CD4-positive, CD25-positive, alpha-beta regulatory T cell (primary cell): ENCODE data around the gene ARID1A. TPM values are rescaled to one million over a fixed set of nuclear protein-coding genes. Genes with fewer than 3 reads are reported as not detected.

Source experiments
- ATAC-seq, 2 donors: fragments of 150-1000 bp; cut with Tn5 transposase; one replicate each; pipeline ENCODE4 v1.10.0; 2021; ENCODE audit warnings: low read depth in 2 of 2, moderate number of reproducible peaks in 2 of 2, moderate library complexity in 1 of 2
- DNase-seq, 3 donors: peaks; one replicate each; pipeline versions ENCODE4 v3.0.0 to v3.0.0-alpha.2; 2012 to 2022; ENCODE audit warnings: mixed read lengths in 1 of 3
- H3K27ac ChIP-seq: one replicate; pipeline ENCODE4 v1.7.0; 2013; ENCODE audit warnings: mild to moderate bottlenecking, low read length; ENCODE audit not compliant: insufficient read depth, poor library complexity, severe bottlenecking
- H3K27me3 ChIP-seq: one replicate; pipeline ENCODE4 v1.7.0; 2013; ENCODE audit warnings: low read length; ENCODE audit not compliant: control insufficient read depth, insufficient read depth
- H3K36me3 ChIP-seq: one replicate; pipeline ENCODE4 v1.7.0; 2013; ENCODE audit warnings: mild to moderate bottlenecking, low read length, moderate library complexity; ENCODE audit not compliant: control insufficient read depth, insufficient read depth
- H3K4me1 ChIP-seq: 2 replicates; pipeline ENCODE4 v1.7.0; 2013; ENCODE audit warnings: mild to moderate bottlenecking, low read length; ENCODE audit not compliant: insufficient read depth, control insufficient read depth, poor library complexity, severe bottlenecking
- H3K4me3 ChIP-seq: one replicate; pipeline ENCODE4 v1.7.0; 2013; ENCODE audit warnings: low read depth, mild to moderate bottlenecking, low read length, moderate library complexity
- H3K9me3 ChIP-seq, 2 experiments: 1 replicate in 1 of 2; 2 replicates in 1 of 2; pipeline ENCODE4 v1.7.0; 2013; ENCODE audit warnings: low read length in 2 of 2, mild to moderate bottlenecking in 1 of 2, moderate library complexity in 1 of 2; ENCODE audit not compliant: control insufficient read depth in 2 of 2
- H3K27ac Mint-ChIP-seq, 3 donors: one replicate each; pipeline ENCODE4 v1.8.0; 2020 to 2022; ENCODE audit warnings: mild to moderate bottlenecking in 3 of 3, mixed read lengths in 3 of 3, moderate library complexity in 2 of 3
- H3K27me3 Mint-ChIP-seq: one replicate; pipeline ENCODE4 v1.8.0; 2022; ENCODE audit warnings: mild to moderate bottlenecking, mixed read lengths
- H3K36me3 Mint-ChIP-seq: one replicate; pipeline ENCODE4 v1.8.0; 2020; ENCODE audit warnings: mixed read lengths
- H3K4me1 Mint-ChIP-seq, 4 donors: one replicate each; pipeline ENCODE4 v1.8.0; 2020 to 2022; ENCODE audit warnings: mixed read lengths in 4 of 4, mild to moderate bottlenecking in 1 of 4
- H3K4me3 Mint-ChIP-seq, 4 donors: one replicate each; pipeline ENCODE4 v1.8.0; 2020 to 2022; ENCODE audit warnings: mild to moderate bottlenecking in 4 of 4, mixed read lengths in 4 of 4, moderate library complexity in 3 of 4
- H3K9me3 Mint-ChIP-seq, 7 donors: one replicate each; pipeline ENCODE4 v1.8.0; 2020 to 2022; ENCODE audit warnings: mixed read lengths in 7 of 7, mild to moderate bottlenecking in 3 of 7, moderate library complexity in 2 of 7
- polyA plus RNA-seq, 4 donors: library from polyadenylated mRNA; unstranded; fragments of 300-500 nt; fragmentation: Illumina TruSeq; gene quantifications; one replicate each; pipeline ENCODE4 v1.2.3, GENCODE V29; 2021
- total RNA-seq: library from RNA; stranded (reverse); gene quantifications from one replicate; pipeline ENCODE4 v1.2.3, GENCODE V29; 2022

ARID1A gene
- total and polyA plus RNA-seq, 5 donors from 2014 or later, result 9.5 to 139 (median 13.2) TPM

DNA sequence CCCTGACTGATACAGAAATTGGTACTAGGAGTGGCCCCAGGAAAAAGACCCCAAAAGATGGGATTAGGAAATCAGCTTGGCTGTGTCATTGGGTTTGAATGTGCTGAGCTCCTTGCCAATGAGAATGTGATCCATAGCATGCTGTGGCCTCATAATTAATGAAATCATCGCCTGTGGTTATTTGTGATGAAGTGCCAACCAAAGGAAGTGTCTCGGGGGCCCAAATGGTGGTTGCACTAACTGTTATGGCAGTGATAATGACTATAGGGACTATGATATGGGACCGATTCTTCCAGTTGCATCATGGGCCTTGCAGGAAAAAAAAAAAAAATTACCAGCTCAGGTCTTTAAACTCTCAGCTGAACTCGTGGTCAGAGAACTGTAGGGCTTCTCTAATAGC is 115.2 kb downstream of the ARID1A start:
- Histone ChIP-seq H3K9me3 (no peaks in the 10 kb centered on the region), H3K4me1 (no peaks in the 10 kb centered on the region), H3K4me3 (no peak overlapping the region), H3K27me3 (no peaks in the 10 kb centered on the region), H3K36me3 (no peaks in the 10 kb centered on the region), H3K27ac (no peak overlapping the region)
- H3K27me3 Mint-ChIP-seq, result no peaks in the 10 kb centered on the region
- no peaks in the 10 kb centered on the region for H3K9me3 Mint-ChIP-seq
- H3K4me1 Mint-ChIP-seq, result peaks cover 0 to 15% (median 3%) of the 10 kb centered on the region in 4 donors
- no peaks in the 10 kb centered on the region for H3K36me3 Mint-ChIP-seq
- no peak overlapping the region for H3K4me3 Mint-ChIP-seq
- H3K27ac Mint-ChIP-seq, result no peak overlapping the region
- ATAC-seq (no peak), DNase-seq (no peak)

DNA sequence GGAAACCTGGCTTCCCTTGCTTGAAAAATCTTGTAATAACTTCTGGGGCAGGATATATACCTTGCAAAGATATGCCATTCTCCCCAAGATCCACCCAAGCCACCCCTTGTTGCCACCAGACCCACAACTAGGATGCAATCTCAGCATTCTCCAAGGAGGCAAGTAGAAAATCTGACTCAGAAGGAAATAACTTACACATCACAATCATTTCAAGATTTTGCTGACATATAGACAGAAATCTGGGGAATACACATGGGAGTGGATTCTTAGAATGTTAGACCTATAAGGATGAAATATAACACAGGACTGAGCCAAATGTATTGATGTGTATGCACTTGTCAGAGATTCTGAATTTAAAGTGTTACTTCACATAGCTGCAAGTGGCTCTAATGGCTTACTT is 115.9 kb downstream of the ARID1A start:
- Mint-ChIP-seq H3K27ac (no peak overlapping the region), H3K36me3 (no peaks in the 10 kb centered on the region), H3K4me3 (no peak overlapping the region), H3K9me3 (no peaks in the 10 kb centered on the region), H3K27me3 (no peaks in the 10 kb centered on the region), H3K4me1 (peaks cover 0 to 15% (median 3%) of the 10 kb centered on the region in 4 donors)
- no peaks in the 10 kb centered on the region for H3K36me3 ChIP-seq
- H3K27me3 ChIP-seq, result no peaks in the 10 kb centered on the region
- H3K27ac ChIP-seq, result no peak overlapping the region
- no peaks in the 10 kb centered on the region for H3K9me3 ChIP-seq
- no peak overlapping the region for H3K4me3 ChIP-seq
- DNase-seq (no peak), ATAC-seq (no peak)
- no peaks in the 10 kb centered on the region for H3K4me1 ChIP-seq

DNA sequence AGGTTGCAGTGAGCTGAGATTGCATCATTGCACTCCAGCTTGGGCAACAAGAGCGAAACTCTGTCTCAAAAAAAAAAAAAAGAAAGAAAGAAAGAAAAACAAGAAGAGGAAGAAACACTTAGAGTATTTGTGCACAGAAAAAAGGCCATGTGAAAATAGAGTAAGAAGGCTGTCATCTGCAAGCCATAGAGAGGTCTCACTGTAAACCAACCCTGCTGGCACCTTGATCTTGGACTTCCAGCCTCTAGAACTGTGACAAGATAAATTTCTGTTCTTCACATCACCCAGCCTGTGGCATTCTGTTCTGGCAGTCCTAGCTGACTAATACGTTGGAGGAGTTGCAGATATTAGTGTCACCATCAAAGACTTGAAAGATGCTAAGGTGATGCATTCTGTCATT is 118.6 kb downstream of the ARID1A start:
- H3K27ac Mint-ChIP-seq, result no peak overlapping the region
- H3K36me3 Mint-ChIP-seq, result no peaks in the 10 kb centered on the region
- H3K9me3 Mint-ChIP-seq, result no peaks in the 10 kb centered on the region
- H3K9me3 ChIP-seq, result no peaks in the 10 kb centered on the region
- no peak overlapping the region for H3K4me3 ChIP-seq
- no peak overlapping the region for H3K27ac ChIP-seq
- no peaks in the 10 kb centered on the region for H3K27me3 ChIP-seq
- no peaks in the 10 kb centered on the region for H3K27me3 Mint-ChIP-seq
- ATAC-seq (no peak), DNase-seq (no peak)
- H3K4me1 ChIP-seq, result no peaks in the 10 kb centered on the region
- H3K4me3 Mint-ChIP-seq, result no peak overlapping the region
- no peaks in the 10 kb centered on the region for H3K36me3 ChIP-seq
- H3K4me1 Mint-ChIP-seq, result peaks cover 0 to 15% (median 3%) of the 10 kb centered on the region in 4 donors

DNA sequence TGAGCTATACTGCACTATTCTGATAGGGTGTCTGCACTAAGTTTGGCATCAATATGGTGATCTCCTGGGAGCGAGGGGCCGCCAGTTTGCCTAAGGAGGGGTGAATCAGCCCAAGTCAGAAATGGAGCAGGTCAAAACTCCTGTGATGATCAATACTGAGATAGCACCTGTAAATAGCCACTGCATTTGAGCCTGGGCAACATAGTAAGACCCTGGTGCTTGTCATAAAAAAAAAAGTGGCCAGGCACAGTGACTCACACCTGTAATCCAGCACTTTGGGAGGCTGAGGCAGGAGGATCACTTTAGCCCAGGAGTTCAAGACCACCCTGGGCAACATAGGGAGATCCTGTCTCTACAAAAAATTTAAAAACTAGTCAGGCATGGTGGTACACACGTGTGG is 119.1 kb downstream of the ARID1A start:
- H3K4me3 Mint-ChIP-seq, result no peak overlapping the region
- no peaks in the 10 kb centered on the region for H3K9me3 Mint-ChIP-seq
- no peaks in the 10 kb centered on the region for H3K27me3 Mint-ChIP-seq
- Histone ChIP-seq H3K27me3 (no peaks in the 10 kb centered on the region), H3K36me3 (no peaks in the 10 kb centered on the region), H3K9me3 (no peaks in the 10 kb centered on the region), H3K27ac (no peak overlapping the region), H3K4me1 (no peaks in the 10 kb centered on the region), H3K4me3 (no peak overlapping the region)
- DNase-seq (no peak), ATAC-seq (no peak)
- H3K27ac Mint-ChIP-seq, result no peak overlapping the region
- H3K36me3 Mint-ChIP-seq, result no peaks in the 10 kb centered on the region
- peaks cover 0 to 14% (median 3%) of the 10 kb centered on the region in 4 donors for H3K4me1 Mint-ChIP-seq

DNA sequence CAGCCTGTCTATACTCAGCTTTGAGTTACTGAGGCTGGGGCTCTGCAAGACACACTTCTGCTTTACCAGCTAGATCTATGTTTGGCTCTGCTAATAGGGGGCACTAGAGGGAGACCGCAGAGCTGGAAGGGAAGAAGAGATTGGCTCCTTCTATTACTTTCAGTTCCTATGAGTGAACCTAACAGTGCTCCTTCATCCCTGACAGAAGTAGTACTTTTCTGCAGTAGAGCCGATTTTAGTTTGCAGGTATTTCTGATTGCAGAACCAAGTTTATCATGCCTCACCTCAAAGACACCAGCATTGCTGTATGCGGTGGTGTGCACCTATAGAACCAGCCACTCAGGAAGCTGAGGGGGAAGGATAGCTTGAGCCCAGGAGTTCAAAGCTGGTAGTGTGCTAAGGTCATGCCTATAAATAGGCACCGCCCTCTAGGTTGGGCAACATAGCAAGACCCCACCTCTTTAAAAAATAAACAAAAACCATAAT is 125.0 kb downstream of the ARID1A start:
- H3K36me3 ChIP-seq, result no peaks in the 10 kb centered on the region
- Mint-ChIP-seq H3K36me3 (no peaks in the 10 kb centered on the region), H3K27me3 (no peaks in the 10 kb centered on the region), H3K4me1 (peaks cover 9 to 36% (median 10%) of the 10 kb centered on the region in 4 donors), H3K4me3 (peak overlapping the region; percentile 71 to 86 (median 78)), H3K27ac (peak overlapping the region; percentile 89 to 96 (median 90)), H3K9me3 (no peaks in the 10 kb centered on the region)
- ATAC-seq (peak; percentile 94 to 96), DNase-seq (peak; percentile 21 to 75 (median 61))
- H3K27me3 ChIP-seq, result no peaks in the 10 kb centered on the region
- H3K4me1 ChIP-seq, result peaks cover 24% of the 10 kb centered on the region
- H3K27ac ChIP-seq, result peak overlapping the region; percentile 67
- H3K4me3 ChIP-seq, result peak overlapping the region; percentile 77
- no peaks in the 10 kb centered on the region for H3K9me3 ChIP-seq

DNA sequence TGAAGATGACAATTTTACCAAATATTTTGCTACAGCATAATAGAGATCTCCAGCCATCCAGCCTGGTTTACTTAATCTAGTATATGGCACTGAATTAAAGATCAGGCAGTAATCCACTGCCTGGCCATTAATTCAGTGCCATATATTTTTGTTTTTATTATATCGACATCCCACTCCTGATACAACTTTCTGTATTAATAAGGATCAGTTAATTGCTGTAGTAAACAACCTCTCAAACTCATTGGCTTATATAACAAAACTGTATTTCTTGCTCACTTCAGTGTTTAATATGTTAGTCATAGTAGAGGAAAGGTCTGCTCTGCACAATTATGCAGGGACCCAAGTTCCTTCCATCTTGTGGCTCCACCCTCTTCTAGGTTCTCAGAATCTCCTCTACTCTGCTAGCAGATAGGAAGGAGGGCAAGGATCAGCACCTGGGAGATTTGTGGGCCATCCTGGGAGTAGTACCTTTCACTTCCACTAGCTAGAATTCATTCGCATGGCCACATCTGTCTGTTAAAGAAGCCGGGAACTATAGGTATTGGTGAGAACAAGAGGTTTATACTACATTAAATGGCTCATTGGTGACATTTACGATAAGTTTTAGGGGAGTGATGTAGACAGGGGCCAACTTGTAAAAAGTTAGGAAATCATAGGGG is 127.1 kb downstream of the ARID1A start:
- Mint-ChIP-seq H3K4me3 (peak overlapping the region in 2 of 4 donors; percentile 16 to 59), H3K36me3 (no peaks in the 10 kb centered on the region), H3K9me3 (no peaks in the 10 kb centered on the region), H3K4me1 (peaks cover 9 to 47% (median 16%) of the 10 kb centered on the region in 4 donors), H3K27me3 (no peaks in the 10 kb centered on the region), H3K27ac (peak overlapping the region in 2 of 3 donors; percentile 67 to 85)
- peaks cover 35% of the 10 kb centered on the region for H3K4me1 ChIP-seq
- no peak for ATAC-seq
- no peak for DNase-seq
- no peak overlapping the region for H3K4me3 ChIP-seq
- no peaks in the 10 kb centered on the region for H3K27me3 ChIP-seq
- no peaks in the 10 kb centered on the region for H3K36me3 ChIP-seq
- no peaks in the 10 kb centered on the region for H3K9me3 ChIP-seq
- no peak overlapping the region for H3K27ac ChIP-seq

DNA sequence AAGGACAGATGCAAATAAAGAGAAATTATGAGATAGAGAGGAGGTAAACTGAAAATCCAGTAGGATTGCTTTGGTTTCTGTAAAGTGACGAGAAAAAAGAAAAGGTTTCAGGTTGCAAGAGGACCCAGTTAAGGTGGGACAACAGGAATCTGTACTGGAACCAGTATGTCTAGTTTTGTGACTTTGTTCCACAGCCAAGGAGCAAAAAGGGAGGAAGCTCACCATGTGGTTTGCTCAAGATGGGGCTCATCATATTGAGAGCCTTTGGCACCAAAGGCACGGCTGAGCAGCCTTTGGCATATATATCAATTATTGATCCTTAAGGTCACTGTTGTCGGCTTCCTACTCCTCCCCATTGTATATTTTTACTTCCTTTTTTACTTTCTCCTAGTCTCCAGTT is 128.9 kb downstream of the ARID1A start:
- H3K36me3 Mint-ChIP-seq, result peaks cover 9% of the 10 kb centered on the region
- no peaks in the 10 kb centered on the region for H3K9me3 Mint-ChIP-seq
- no peaks in the 10 kb centered on the region for H3K27me3 ChIP-seq
- H3K4me1 Mint-ChIP-seq, result peaks cover 15 to 66% (median 32%) of the 10 kb centered on the region in 4 donors
- peaks cover 53% of the 10 kb centered on the region for H3K4me1 ChIP-seq
- peak overlapping the region; percentile 90 to 99 (median 94) for H3K27ac Mint-ChIP-seq
- DNase-seq (no peak), ATAC-seq (no peak)
- peak overlapping the region; percentile 87 for H3K27ac ChIP-seq
- no peaks in the 10 kb centered on the region for H3K27me3 Mint-ChIP-seq
- no peak overlapping the region for H3K4me3 ChIP-seq
- H3K36me3 ChIP-seq, result no peaks in the 10 kb centered on the region
- no peaks in the 10 kb centered on the region for H3K9me3 ChIP-seq
- peak overlapping the region; percentile 92 to 95 (median 94) for H3K4me3 Mint-ChIP-seq
